ENCODE results near the gene TDRD3. TPM values are rescaled to one million over a fixed set of nuclear protein-coding genes. Genes with fewer than 3 reads are reported as not detected.

TDRD3 gene
- total RNA-seq, 1 donor from 2014 or later, result 23.7 TPM

DNA sequence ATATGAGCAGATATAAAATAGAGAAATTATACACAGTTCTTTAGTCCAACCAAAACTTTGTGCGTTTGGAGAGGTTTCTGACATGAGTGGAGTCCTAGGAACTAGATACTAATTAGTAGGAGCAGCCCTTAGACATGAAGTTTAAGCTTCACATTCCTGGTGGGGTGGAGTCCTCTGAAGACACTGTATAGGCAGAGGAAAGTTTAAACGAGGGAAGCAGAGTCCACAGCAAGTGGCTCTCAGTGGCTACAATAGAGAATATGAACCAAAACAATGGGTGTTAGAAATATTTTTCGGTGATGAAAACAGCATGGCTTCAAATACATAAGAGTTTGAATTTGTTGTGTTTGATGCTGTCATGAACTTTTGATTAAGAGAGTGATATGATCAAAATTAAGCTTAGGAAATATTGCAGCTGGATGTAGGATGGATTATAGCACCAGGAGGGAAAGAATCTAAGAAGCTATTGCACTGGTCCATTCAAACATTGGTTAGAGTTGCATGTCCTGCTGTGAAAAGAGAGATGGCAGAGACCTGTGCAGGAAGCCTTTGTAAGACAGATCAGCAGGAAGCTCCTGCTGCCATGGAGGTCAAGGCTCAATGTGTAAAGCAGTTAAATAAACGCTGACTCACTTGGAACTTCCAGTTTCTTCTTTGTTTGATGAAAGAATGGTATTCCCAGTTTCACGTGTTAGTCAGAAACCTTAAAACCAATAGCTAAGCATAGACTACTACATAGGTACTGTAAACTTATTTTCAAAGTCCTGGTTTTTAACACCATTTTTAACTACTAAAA, 175.2 kb downstream of the TDRD3 start:
- no peak for DNase-seq (ENCODE audit: low spot score)

DNA sequence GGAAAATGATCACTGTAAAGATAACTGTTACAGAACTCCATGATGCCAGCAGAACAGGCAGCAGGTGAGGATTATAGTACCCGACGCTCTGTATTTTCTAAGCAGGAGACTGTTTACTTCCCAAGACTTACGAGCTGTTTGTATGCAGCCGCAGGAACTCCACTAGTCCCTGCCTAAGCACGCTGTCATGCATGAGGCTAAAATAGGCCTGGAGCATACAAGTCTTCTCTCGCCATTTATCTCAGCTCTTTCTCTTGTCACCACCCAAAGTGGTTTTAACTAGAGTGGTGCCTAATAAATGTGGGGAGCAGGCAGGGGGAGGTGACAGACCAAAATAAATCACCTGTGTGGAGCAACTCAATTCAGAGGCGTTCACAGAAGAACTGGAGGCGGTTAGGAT, 175.8 kb downstream of the TDRD3 start:
- no peak for DNase-seq (ENCODE audit: low spot score)

DNA sequence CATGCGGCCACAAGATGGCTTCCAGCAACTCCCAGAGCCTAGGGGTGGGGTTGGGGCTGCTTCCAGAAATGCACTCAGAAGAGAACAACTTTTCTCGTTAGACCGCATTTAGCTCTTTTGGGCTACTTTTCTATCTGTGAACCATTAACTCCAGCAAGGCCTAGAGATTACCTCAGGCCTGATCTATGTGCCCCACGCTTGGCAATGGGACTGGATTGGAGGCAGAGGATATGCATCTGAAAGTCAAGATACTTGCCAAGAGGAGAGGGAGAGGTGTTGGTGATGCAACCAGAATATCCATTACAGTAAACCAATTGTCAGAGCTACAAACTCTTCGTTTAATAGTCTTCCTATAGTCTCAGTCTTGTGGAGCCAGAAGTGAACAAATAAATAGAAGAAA, 177.7 kb downstream of the TDRD3 start:
- no peak for DNase-seq (ENCODE audit: low spot score)

DNA sequence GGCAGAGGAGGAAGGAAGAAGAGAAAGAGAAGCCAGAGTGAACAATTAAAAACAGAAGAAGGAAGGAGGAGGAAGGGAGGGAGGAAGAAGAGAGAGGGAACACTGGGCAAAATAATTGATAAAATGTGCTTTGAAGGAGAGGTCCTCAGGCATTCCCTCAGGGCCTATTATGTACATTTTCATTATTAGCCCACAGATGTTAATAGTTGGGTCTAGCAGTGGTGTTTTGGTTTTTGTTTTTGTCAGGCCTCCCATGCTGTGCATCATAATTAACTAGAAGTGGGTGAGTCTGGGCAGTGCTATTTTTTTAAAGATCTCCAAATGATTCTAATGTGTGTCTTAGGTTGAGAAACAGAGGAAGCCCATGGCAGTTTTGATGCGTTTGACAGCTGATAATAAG, 178.1 kb downstream of the TDRD3 start:
- DNase-seq (ENCODE audit: low spot score), result no peak

DNA sequence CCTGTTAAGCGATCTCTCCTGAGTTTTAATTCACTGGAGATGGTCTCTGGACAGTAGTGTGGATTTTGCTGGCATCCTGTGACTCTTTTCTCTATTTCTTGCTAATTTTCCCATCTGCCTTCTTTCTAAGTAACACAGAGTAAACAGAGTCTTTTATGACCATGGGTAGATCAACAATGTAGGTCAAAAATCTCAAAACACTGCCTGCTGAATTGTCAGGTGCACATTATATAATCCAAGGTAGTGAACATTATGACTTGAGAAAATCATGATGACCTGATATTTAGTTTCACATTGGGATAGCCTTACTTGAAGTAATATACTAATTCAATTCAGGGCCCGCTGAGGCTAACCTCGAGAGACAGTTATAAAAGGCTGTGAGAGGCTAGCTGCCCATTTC, 180.7 kb downstream of the TDRD3 start:
- DNase-seq (ENCODE audit: low spot score), result no peak

DNA sequence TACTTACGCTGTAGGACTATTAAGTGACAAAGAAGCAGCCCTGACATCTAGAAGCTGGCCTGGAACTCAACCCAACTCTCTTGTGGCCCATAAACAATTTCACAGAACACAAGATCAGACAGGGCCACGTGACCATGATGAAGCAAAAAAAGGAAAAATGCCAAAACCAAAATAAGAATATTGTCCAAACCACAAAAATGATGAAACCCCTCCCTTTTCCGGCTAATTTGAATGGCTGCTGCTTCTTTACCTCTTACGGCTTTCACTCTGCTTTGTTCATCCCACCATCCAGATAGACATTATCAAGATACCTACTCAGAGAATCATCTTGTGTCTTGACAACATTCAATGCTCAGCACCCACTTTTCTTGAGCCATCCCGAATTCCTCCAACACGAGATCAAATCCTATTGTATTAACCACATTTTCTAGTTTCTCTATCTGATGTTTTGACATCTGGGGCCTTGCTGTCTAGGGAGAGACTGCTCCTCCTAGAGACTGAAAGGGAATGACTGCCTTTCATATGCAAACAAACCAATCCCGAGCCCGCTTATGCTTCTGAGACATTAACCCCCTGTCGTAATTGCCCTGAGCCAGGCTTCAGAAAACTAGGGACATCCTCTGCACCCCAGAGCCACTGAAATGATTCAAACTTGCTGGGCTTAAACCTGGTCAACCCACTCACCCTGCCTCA, 186.3 kb downstream of the TDRD3 start:
- DNase-seq (ENCODE audit: low spot score), result no peak

DNA sequence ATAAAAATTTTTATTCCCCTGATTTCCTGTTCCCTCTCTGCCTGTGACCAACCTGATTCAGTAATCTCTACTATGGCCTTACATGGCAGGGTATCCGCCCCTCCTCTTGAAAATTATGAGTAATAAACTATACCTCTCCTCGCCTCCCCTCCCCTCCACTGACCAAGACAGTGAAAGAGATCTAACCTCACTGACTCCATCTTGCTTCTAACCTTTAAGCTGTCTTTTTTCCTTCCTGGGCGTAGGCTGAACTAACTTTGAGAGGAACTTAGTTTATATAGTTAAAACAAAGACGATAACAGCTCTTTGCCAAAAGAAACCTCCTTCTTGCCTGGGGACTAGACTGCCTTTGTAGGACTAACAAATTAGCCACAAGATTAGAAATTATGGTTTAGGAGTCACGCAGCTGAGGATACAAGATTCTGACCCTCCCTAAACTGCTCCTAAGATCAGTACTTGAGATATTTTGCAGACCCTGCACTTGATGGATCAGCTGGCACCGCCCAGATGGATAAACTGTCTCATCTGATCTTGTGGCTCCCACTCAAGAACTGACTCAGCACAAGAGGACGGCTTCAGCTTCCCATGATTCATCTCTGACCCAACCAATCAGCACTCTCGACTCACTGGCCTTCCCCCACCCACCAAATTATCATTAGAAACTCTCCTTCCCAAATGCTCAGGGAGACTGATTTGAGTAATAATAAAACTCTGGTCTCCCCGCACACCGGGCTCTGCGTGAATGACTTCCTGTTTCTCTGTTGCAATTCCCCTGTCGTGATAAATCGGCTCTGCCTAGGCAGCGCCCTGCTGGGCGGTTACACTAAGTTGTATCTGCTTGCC, 187.1 kb downstream of the TDRD3 start:
- DNase-seq (ENCODE audit: low spot score), result no peak

DNA sequence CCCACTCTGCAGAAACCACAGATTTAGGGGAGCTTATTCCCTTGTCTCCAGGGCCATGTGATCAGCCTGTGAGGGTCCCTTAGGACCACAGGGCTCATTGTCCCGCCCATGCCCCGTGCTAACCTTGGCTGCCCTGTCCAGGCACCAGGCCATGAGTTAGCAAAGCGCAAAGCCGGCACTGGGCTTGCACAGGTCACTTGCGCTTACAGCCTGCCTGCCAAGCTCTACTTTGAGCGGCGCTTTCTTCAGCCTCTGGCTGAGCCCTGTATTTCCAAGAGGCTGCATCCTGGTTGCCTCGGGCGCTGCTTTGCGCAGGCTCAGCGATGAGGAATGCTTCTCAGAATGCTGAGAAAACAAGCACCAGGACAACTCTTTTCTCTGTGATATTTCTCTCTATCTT, 188.0 kb downstream of the TDRD3 start:
- no peak for DNase-seq (ENCODE audit: low spot score)

DNA sequence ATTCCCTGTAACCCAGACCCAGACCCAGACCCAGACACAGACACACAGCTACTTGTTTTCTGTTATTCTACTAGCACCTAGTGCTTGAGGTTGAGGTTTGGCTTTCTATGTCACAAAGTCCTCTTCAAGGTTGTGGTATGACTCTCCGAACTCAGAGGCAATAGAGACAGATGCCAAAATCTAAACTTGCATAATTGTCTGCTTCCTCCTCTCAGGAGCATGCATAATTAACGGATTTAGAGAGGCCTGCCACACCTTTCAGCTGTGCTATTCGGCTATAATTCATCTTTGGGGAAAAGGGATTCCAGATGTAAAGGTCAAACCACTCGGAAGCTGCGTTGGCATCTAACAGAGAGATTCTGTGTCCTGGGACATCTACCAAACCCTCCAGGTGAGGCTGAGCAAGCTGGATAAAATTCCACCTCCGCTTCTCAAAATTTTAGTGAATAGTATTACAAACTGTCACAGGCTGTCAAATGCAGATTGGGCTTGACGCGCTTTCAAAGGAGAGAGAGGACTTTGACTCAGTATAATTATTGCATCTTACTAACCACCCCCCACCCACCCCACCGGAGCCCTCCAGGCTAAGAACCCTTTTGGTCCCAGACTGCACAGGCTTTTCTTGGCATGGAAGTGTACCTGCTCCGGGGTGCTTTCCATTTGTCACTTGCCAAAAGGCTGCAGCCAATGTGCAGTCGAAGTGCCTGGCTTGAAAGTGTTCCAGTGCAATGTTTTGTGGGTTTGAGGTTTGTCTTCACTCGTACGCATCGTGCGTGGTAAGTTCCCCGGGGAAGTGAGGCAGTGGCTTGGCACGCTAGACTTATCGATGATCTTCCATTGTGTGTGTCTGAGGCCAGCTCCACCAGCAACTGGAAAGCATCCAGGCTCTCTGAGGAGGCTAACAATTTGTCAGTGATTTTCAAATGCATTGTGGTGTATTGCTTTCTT, 194.1 kb downstream of the TDRD3 start:
- no peak for DNase-seq (ENCODE audit: low spot score)

DNA sequence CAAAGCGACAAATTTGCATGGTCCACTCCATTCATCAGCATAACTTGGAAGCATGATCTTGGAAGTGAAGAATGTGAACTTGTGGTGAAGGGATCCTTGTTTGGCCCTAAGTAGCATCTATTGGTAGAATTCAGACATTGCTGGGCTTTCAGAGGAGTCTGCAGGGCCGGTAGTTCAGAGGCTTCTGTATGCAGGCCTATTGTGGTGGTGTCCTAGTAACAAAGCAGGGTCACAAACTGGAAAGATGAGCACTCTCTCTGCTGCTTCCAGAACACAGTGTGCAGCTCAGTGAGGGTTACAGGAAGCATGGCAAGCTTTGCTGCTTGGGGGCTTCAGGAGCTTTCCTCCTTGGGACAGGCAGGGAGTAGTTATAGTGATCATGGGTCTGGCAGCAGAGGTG, 206.0 kb downstream of the TDRD3 start:
- DNase-seq (ENCODE audit: low spot score), result no peak

DNA sequence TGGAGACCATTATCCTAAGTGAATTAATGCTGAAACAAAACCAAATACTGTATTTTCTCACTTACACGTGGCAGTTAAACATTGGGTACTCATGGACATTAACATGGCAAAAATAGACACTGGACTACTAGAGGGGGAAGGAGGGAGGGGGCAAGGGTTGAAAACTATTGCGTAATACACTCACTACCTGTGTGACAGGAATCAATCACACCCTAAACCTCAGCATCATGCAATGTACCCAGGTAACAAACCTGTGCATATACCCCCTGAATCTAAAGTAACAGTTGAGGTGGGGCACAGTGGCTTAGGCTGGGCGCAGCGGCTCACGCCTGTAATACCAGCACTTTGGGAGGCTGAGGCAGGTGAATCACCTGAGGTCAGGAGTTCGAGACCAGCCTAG, 207.0 kb downstream of the TDRD3 start:
- DNase-seq (ENCODE audit: low spot score), result no peak

DNA sequence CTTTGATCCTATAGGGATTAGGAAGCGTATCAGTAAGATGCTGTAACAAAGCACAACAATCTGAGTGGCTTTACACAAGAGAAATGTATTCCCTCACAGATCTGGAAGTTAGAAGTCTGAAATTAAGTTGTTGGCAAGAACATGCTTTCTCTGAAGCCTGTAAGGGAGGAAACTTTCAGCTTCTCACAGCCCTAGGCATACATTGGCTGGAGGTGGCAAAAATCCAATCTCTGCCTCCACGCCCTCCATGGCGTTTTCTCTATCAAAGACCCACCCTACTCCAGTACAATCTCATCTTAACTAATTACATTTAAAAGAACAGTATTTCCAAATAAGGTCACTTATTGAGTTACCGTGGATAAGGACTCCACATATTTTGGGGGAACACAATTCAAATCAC, 211.9 kb downstream of the TDRD3 start:
- DNase-seq (ENCODE audit: low spot score), result no peak

DNA sequence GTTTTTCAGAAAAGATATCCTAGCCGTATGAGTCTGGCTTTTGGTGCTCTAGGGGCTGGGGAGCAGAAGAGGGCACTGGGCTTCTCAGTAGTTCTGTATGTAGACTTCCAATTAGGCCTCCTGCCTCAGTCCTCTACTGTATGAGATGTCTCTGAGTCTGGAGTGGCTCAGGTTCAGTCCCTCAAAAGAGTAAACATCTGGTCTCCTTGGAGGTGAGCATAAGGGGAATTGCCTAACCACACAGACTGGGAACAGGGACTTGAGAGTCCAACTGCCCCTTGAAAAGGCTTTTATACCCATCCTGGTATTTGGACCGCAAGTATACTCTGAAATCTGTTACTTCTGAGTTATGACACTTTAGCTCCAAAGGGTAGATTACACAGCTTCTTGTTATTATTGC, 214.5 kb downstream of the TDRD3 start:
- no peak for DNase-seq (ENCODE audit: low spot score)

DNA sequence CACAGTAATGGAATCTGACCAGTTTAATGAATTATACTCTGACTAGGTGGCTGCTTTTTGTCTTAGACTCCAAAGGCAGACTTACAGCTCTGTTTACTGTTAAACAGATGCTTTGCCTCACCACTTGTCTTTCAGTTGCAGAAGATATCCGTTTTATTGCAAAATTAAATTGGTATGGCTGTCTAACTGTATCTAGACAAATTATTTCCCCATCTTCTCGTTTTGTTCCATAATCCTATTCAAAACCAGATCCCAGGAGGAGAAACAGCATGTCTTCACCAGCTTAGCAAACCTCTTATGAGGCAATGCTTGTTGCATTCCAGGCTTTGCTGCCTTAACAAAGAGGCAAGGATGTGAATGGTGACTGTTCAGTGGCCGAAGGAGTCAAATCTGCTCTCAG, 215.6 kb downstream of the TDRD3 start:
- DNase-seq (ENCODE audit: low spot score), result no peak

DNA sequence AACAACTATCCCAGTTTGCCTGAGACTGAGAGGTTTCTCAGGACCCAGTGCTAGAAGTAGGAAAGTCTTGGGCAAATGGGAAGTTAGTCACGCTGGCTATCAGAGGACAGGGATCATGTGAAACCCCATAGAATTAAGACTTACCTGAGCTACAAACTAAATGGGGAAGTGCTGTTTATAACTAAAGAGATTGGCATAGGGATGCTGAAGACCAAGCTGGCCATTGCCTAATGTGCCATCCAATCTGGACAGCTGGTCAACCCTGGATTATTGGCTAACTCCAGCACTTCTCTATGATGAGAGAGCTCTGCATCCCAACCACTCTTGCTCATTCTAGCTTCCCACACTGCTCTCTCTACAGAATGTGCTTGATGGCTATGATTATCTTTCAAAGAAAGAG, 216.1 kb downstream of the TDRD3 start:
- no peak for DNase-seq (ENCODE audit: low spot score)

DNA sequence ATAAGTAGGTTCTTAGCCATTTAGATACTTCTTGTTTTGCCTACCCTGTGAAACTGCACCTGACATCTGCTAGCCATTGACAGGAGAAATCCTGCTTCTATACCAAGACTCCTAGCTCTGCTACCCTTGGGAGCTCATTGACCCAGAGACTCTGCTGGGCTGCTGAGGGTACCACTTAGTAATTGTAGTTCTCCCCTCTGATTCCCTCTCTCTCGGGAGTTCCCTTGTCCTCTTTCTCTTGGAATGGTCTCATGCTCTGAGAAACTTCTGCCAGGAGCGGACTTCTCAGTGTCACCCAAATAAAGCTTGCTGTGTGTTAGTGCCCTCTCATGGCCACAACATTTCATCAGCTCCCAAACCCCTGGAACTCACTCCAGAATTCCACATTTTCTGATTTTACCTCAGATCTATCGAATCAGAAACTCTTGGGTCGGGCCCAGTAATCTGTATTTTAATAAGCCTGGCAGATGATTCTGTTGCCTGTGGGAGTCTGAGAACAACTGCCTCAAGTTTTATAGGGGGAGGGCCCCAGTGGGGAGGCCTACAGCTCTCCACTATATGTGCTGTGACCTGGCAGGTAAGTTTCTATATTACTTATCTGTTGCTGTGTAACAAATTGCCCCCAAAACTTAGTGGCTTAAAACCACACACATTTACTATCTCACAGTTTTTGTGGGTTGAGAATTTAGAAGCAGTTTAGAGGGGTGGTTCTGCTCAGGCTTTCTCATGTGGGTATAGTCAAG, 221.1 kb downstream of the TDRD3 start:
- no peak for DNase-seq (ENCODE audit: low spot score)

DNA sequence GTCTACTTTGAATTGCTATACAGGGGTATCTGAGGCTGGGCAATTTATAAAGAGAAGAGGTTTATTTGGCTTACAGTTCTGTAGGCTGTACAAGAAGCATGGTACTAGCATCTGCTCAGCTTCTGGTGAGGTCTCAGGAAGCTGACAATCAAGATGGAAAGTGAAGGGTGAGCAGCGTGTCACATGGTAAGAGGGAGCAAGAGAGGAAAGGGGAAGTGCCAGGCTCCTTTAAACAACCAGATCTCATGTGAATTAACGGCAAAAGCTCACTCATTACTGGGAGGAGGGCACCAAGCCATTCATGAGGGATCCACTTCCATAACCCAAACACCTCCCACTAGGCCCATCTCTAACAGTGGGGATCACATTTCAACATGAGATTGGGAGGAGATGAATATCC, 222.4 kb downstream of the TDRD3 start:
- no peak for DNase-seq (ENCODE audit: low spot score)

DNA sequence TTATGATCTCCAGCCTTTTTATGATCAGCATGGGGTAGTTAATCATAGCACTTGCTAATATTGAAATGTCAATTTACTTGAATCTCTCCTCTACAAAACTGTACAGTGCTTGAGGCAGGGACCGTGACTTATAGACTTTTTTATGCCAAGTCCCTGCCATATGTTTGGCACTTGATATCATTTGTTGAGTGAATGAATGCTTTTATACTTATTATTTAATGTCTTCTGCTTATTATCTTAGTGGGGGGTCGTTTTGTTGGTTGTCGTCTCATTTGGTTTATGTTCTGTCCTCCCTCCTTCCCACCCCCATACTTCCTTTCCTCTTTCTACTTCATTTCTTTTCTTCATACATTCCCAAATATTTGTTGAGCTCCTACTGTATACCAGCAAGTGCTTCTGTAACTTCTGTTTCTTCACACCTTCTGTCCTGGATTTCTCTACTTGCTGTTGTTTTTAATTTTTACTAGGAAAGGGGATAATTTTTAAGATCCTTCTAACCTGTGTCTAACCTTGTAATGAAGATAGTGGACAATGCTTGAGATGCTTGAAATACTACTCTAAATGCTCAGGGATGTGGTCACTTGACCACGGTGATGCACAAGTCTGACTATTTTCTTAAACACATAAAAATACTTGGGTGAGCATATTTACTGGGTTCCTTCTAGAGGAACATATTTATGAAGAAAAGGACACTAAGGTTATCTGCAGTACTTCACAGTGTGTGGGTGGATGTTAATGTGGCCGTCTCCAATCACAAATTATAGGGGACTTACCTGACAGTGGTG, 223.8 kb downstream of the TDRD3 start:
- DNase-seq (ENCODE audit: low spot score), result no peak

DNA sequence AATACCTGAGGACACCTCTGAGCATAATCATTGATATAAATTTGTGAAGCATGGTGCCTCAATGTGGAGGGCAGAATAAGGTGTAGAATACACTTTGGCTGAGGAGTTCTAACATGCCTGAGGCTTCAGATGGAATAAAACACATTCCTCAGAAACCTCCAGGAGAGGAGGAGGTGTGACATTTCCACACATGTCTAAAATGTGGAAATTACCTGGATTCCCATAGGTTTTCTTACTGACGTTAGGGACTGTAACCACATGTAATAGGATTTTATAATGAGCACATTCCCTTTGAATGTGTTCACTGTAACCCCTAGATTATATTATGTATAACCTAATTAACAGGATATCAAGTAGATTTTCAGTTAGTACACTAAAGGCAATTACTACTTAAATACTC, 226.1 kb downstream of the TDRD3 start:
- no peak for DNase-seq (ENCODE audit: low spot score)
